ENCODE measurements around the gene COPB2. TPM values are rescaled to one million over a fixed set of nuclear protein-coding genes. Genes with fewer than 3 reads are reported as not detected.

Gene COPB2
- total RNA-seq, 2 donors from 2014 or later = 161 to 184 TPM

DNA sequence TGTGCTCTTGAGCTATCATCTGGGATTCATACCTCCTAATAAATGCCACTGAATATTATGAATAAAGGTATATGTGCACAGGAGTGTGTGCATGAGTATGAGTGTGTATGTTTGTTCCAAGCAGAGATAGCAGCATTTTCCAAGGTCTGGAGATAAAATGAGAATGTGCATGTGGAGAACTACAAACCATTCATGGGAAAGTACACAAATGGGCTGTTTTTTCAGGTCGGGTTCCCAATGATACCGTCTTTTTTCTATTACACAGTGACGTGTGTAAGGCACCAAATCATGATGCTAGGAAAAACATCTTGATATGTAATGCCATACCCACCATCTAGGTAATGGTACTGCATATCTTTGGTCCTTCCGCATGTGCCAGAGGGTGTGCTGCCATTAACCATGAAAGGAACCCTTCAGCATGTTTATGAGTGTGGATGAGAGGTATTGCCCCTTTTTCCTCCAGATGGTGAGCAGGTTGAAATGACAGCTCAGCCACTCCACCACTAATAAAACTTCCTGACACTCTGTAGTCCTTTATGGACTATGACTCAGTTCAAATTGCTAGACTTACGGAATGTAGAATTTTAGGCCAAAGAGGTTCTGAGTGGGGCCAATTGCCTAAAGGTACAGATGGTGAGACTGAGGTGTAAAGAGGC lies 36.4 kb upstream of the COPB2 start:
- no peaks in the 10 kb centered on the region for H3K36me3 ChIP-seq (ENCODE audit: control insufficient read depth, insufficient read depth, low read length)
- WGBS, 2 experiments (ENCODE audit: insufficient coverage in 1 of 2, insufficient read length in 1 of 2) = 85 to 87% methylated on average over 4 to 5 of the region's 5 CpGs
- H3K36me3 Mint-ChIP-seq (ENCODE audit: low read depth) = peaks cover 6% of the 10 kb centered on the region

DNA sequence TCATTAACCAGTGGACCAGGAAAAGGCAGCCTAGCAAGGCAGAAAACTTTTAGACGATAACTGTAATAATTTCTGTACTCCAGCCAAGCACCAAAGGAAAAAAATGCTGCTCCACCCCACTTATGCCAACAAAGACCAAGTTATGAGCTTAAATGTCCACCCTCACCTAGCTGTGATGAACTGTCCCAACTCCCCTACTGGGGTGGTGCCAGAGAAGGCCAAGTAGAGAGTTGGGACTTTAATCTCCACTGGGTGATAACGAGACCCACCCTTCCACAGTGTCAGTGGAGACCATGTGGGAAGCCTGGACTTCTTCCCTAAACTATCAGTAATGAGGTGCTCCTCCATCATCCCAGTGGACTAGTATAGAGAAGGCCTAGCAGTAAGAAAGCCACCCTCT lies 33.8 kb upstream of the COPB2 start:
- TF ChIP-seq, protein P1, sequence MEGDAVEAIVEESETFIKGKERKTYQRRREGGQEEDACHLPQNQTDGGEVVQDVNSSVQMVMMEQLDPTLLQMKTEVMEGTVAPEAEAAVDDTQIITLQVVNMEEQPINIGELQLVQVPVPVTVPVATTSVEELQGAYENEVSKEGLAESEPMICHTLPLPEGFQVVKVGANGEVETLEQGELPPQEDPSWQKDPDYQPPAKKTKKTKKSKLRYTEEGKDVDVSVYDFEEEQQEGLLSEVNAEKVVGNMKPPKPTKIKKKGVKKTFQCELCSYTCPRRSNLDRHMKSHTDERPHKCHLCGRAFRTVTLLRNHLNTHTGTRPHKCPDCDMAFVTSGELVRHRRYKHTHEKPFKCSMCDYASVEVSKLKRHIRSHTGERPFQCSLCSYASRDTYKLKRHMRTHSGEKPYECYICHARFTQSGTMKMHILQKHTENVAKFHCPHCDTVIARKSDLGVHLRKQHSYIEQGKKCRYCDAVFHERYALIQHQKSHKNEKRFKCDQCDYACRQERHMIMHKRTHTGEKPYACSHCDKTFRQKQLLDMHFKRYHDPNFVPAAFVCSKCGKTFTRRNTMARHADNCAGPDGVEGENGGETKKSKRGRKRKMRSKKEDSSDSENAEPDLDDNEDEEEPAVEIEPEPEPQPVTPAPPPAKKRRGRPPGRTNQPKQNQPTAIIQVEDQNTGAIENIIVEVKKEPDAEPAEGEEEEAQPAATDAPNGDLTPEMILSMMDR (conservative IDR thresholded peaks at IDR 0.05) = no peak
- Mint-ChIP-seq H3K9me3 (no peaks in the 10 kb centered on the region), H3K27me3 (ENCODE audit: insufficient read depth) (no peaks in the 10 kb centered on the region), H3K4me1 (no peaks in the 10 kb centered on the region), H3K4me3 (no peak overlapping the region), H3K36me3 (ENCODE audit: low read depth) (peaks cover 6% of the 10 kb centered on the region), H3K27ac (no peak overlapping the region)
- Histone ChIP-seq H3K36me3 (ENCODE audit: control insufficient read depth, insufficient read depth, low read length) (no peaks in the 10 kb centered on the region), H3K4me1 (ENCODE audit: control insufficient read depth, insufficient read depth, low read length) (no peaks in the 10 kb centered on the region), H3K4me3 (ENCODE audit: low read length) (no peak overlapping the region), H3K9me3 (ENCODE audit: control insufficient read depth, low read length) (no peaks in the 10 kb centered on the region), H3K9ac (ENCODE audit: extremely low read depth, low read length, poor library complexity, severe bottlenecking) (no peak overlapping the region), H3K27me3 (ENCODE audit: control insufficient read depth, insufficient read depth, low read length, poor library complexity, severe bottlenecking) (no peaks in the 10 kb centered on the region), H3K27ac (ENCODE audit: low read depth, low read length) (no peak overlapping the region)
- WGBS, 2 experiments (ENCODE audit: insufficient coverage in 1 of 2, insufficient read length in 1 of 2) = 80 to 94% methylated on average over 1 to 2 of the region's 2 CpGs
- DNase-seq = no peak

More for the DNA sequence above, 36.4 kb upstream of the COPB2 start:
- H3K4me1 ChIP-seq (ENCODE audit: control insufficient read depth, insufficient read depth, low read length) = no peaks in the 10 kb centered on the region
- Mint-ChIP-seq H3K9me3 (no peaks in the 10 kb centered on the region), H3K27me3 (ENCODE audit: insufficient read depth) (no peaks in the 10 kb centered on the region), H3K4me1 (peaks cover 2% of the 10 kb centered on the region), H3K4me3 (no peak overlapping the region), H3K27ac (no peak overlapping the region)
- no peak overlapping the region for H3K27ac ChIP-seq (ENCODE audit: low read depth, low read length)
- no peak overlapping the region for H3K4me3 ChIP-seq (ENCODE audit: low read length)
- H3K9me3 ChIP-seq (ENCODE audit: control insufficient read depth, low read length) = no peaks in the 10 kb centered on the region
- H3K9ac ChIP-seq (ENCODE audit: extremely low read depth, low read length, poor library complexity, severe bottlenecking) = no peak overlapping the region
- DNase-seq = no peak
- H3K27me3 ChIP-seq (ENCODE audit: control insufficient read depth, insufficient read depth, low read length, poor library complexity, severe bottlenecking) = no peaks in the 10 kb centered on the region
- TF ChIP-seq, protein P1 (conservative IDR thresholded peaks at IDR 0.05) = no peak

DNA sequence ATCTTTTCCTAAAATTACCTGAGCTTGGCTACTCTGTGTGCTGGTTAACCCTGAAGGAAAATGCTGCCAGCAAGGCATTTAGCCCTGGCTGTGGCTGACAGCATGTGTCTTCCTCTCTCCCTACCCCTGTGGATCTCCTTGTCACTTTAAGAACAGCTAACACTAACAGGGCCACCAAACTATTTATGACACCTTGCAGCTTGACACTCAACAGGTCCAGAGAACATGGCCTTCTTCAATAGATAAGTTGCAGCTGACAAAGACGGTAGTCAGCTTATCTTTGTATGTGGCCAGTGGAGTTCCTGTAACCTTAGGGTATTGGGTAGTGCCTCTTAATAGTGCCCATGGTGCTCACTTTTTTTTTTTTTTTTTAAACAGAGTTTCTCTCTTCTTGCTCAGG lies 32.0 kb upstream of the COPB2 start:
- WGBS, 2 experiments (ENCODE audit: insufficient coverage in 1 of 2, insufficient read length in 1 of 2) = 85 to 100% methylated on average over 1 of the region's 1 CpG
- H3K4me1 Mint-ChIP-seq = no peaks in the 10 kb centered on the region
- TF ChIP-seq, protein P1 (conservative IDR thresholded peaks at IDR 0.05) = no peak
- H3K4me1 ChIP-seq (ENCODE audit: control insufficient read depth, insufficient read depth, low read length) = no peaks in the 10 kb centered on the region
- no peaks in the 10 kb centered on the region for H3K27me3 ChIP-seq (ENCODE audit: control insufficient read depth, insufficient read depth, low read length, poor library complexity, severe bottlenecking)
- H3K9ac ChIP-seq (ENCODE audit: extremely low read depth, low read length, poor library complexity, severe bottlenecking) = no peak overlapping the region
- no peak overlapping the region for H3K27ac ChIP-seq (ENCODE audit: low read depth, low read length)
- H3K36me3 Mint-ChIP-seq (ENCODE audit: low read depth) = peaks cover 6% of the 10 kb centered on the region
- DNase-seq = no peak
- no peaks in the 10 kb centered on the region for H3K36me3 ChIP-seq (ENCODE audit: control insufficient read depth, insufficient read depth, low read length)
- peaks cover 2% of the 10 kb centered on the region for H3K27me3 Mint-ChIP-seq (ENCODE audit: insufficient read depth)
- H3K9me3 ChIP-seq (ENCODE audit: control insufficient read depth, low read length) = peaks cover 4% of the 10 kb centered on the region
- H3K9me3 Mint-ChIP-seq = no peaks in the 10 kb centered on the region
- H3K27ac Mint-ChIP-seq = no peak overlapping the region
- no peak overlapping the region for H3K4me3 Mint-ChIP-seq
- H3K4me3 ChIP-seq (ENCODE audit: low read length) = no peak overlapping the region
